Measurements from ENCODE around the gene HSPG2.
"Not testable (repeated sequence)": the region's sequence is repeated elsewhere in the genome, so short reads cannot be mapped to it uniquely, and the experiment has no call there.

Gene HSPG2

GRCh38 chr1:21914880-21915640 lies 22.1 kb downstream of the HSPG2 start:
- DNase-seq (ENCODE audit: extremely low read depth in 1 of 2, low read depth in 1 of 2) = no peak

GRCh38 chr1:21914450-21914849 lies 22.7 kb downstream of the HSPG2 start:
- no peak for DNase-seq (ENCODE audit: extremely low read depth in 1 of 2, low read depth in 1 of 2)

- no peak for DNase-seq (ENCODE audit: extremely low read depth in 1 of 2, low read depth in 1 of 2)
Observed at GRCh38 chr1:21913763-21914162, 23.3 kb downstream of the HSPG2 start.

- DNase-seq (ENCODE audit: extremely low read depth in 1 of 2, low read depth in 1 of 2) = no peak
Observed at GRCh38 chr1:21913258-21913657, 23.9 kb downstream of the HSPG2 start.

- no peak for DNase-seq (ENCODE audit: extremely low read depth in 1 of 2, low read depth in 1 of 2)
Observed at GRCh38 chr1:21912038-21912758, 24.9 kb downstream of the HSPG2 start.

- DNase-seq (ENCODE audit: extremely low read depth in 1 of 2, low read depth in 1 of 2) = no peak
Observed at GRCh38 chr1:21911205-21912001, 25.7 kb downstream of the HSPG2 start.

GRCh38 chr1:21910558-21911204 lies 26.4 kb downstream of the HSPG2 start:
- DNase-seq (ENCODE audit: extremely low read depth in 1 of 2, low read depth in 1 of 2) = no peak

GRCh38 chr1:21909787-21910503 lies 27.2 kb downstream of the HSPG2 start:
- DNase-seq (ENCODE audit: extremely low read depth in 1 of 2, low read depth in 1 of 2) = peak in 1 of 2 donors; percentile 5

- no peak for DNase-seq (ENCODE audit: extremely low read depth in 1 of 2, low read depth in 1 of 2)
Observed at GRCh38 chr1:21909286-21909759, 27.8 kb downstream of the HSPG2 start.

GRCh38 chr1:21907737-21908534 lies 29.2 kb downstream of the HSPG2 start:
- not testable (repeated sequence) for DNase-seq (ENCODE audit: extremely low read depth in 1 of 2, low read depth in 1 of 2)

- no peak for DNase-seq (ENCODE audit: extremely low read depth in 1 of 2, low read depth in 1 of 2)
Observed at GRCh38 chr1:21907079-21907418, 30.1 kb downstream of the HSPG2 start.

GRCh38 chr1:21906173-21907078 lies 30.7 kb downstream of the HSPG2 start:
- DNase-seq (ENCODE audit: extremely low read depth in 1 of 2, low read depth in 1 of 2) = no peak

GRCh38 chr1:21904704-21905520 lies 32.2 kb downstream of the HSPG2 start:
- no peak for DNase-seq (ENCODE audit: extremely low read depth in 1 of 2, low read depth in 1 of 2)

GRCh38 chr1:21904454-21904703 lies 32.7 kb downstream of the HSPG2 start:
- DNase-seq (ENCODE audit: extremely low read depth in 1 of 2, low read depth in 1 of 2) = no peak

- DNase-seq (ENCODE audit: extremely low read depth in 1 of 2, low read depth in 1 of 2) = no peak
Observed at GRCh38 chr1:21903638-21904453, 33.3 kb downstream of the HSPG2 start.

GRCh38 chr1:21902026-21903012 lies 34.8 kb downstream of the HSPG2 start:
- no peak for DNase-seq (ENCODE audit: extremely low read depth in 1 of 2, low read depth in 1 of 2)

Measured in activated CD8-positive, alpha-beta memory T cell treated with anti-CD3 and anti-CD28 coated beads for 1 hour (primary cell).